HG03159 (cell line): Measurements from ENCODE around the gene KRTAP10-10.
"Not testable (repeated sequence)": the region's sequence is repeated elsewhere in the genome, so short reads cannot be mapped to it uniquely, and the experiment has no call there.

Experiments
- ATAC-seq: cut with Tn5 transposase; IDR thresholded peaks from one replicate; pipeline ENCODE4 v1.9.1; 2021; ENCODE audit warnings: mild to moderate bottlenecking, moderate library complexity; ENCODE audit not compliant: unreplicated experiment

Gene KRTAP10-10

GRCh38 chr21:44625756-44626155 is 11.4 kb upstream of the KRTAP10-10 start:
- no peak for ATAC-seq

DNA sequence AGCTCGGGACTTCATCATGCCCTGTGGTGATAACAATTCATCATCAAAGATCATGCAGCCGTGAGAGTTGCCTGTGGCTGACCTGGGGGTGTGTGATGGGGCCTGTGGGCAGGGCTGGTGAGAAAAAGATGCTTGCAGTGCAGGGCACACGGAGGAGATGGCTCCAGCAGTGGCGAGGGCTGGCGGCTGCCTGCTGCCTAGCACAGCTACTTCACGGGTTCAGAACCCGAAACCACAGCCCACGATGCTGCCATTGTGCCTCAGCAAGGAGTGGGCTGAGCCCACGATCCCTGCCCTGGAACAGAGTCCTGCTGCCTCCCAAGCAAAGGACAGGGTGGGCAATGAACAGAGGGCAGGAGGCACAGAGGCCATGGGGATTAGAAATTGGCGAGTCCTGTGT is 10.9 kb upstream of the KRTAP10-10 start:
- ATAC-seq = no peak

DNA sequence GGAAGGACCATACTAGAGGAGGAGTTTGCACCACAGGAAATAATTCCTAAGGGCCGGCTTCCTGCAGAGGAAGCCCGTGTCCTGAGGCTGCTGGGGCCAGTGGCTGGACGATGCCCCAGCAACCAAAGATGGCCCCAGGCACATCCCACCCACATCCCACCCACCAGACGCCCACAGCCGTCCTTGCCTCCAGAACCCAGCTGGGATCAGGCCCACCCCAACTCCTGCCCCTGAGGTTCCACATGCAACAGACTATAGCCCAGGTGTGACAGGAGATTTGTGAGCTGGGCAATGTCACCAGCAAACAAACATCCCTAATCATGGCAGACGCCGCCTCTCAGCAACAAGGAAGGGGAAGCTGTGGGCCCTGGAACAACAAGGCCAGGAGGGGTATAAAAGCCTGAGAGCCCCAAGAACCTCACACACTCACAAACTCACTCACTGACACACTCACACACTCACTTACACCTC is 10.4 kb upstream of the KRTAP10-10 start, which contains the start of gene KRTAP10-9:
TSS of gene KRTAP10-9 (plus strand) at position 421 of the 471 bp plus-strand sequence. CDS start 79 bp downstream, outside the sequence.
- no peak for ATAC-seq

DNA sequence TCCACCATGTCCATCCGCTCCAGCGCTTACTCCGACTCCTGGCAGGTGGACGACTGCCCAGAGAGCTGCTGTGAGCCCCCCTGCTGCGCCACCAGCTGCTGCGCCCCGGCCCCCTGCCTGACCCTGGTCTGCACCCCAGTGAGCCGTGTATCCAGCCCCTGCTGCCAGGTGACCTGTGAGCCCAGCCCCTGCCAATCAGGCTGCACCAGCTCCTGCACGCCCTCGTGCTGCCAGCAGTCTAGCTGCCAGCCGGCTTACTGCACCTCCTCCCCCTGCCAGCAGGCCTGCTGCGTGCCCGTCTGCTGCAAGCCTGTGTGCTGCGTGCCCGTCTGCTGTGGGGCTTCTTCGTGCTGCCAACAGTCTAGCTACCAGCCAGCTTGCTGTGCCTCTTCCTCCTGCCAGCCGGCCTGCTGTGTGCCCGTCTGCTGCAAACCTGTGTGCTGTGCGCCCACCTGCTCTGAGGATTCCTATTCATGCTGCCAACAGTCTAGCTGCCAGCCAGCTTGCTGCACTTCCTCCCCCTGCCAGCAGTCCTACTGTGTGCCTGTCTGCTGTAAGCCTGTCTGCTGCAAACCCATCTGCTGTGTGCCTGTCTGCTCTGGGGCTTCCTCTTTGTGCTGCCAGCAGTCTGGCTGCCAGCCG is 9.9 kb upstream of the KRTAP10-10 start:
- not testable (repeated sequence) for ATAC-seq

DNA sequence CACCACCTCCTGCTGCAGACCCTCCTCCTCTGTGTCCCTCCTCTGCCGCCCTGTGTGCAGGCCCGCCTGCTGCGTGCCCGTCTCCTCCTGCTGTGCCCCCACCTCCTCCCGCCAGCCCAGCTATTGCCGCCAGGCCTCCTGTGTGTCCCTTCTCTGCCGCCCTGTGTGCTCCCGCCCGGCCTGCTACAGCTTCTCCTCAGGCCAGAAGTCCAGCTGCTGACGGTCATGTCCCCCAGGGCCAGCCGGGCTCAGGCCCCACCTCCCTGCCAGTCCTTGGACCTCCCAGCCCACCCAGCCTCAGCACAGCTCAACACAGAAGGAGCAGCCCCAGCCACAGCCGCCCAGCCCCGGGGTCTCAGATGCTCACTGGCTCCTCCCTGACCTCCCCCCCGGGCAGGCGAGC is 9.3 kb upstream of the KRTAP10-10 start:
- ATAC-seq = not testable (repeated sequence)

DNA sequence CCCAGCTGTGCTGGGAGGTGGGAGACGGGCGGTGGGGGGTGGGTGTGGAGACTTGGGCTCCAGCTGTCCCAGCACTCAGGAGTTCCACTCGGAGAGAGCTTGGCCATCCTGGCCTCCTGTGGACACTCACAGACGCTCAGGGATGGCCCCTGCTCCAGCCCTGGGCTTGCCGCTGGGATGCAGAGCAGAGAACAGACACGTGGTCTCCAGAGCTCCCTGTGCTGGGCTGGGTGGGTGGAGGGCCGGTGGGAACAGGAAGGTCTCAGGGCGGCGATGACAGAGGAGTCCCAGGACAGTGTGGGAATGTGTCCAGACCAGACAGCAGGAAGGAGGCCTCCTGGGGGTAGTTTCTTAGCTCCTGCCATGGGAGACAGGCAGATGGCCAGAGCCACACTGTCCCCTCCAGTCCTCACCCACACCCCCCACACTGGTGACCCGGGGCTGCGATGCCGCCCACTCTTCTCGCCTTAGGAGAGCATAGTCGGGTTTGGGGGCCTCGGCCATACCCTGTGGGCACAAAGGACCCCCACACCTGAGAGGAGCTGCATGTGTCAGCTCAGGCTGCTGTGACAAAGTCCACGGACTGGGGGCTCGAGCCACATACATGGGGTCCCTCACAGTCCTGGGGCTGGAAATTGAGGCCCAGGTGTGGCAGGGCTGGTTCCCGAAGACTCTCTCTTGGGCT is 8.3 kb upstream of the KRTAP10-10 start:
- ATAC-seq = no peak

- no peak for ATAC-seq
Measured at GRCh38 chr21:44630440-44630839, 6.7 kb upstream of the KRTAP10-10 start.

GRCh38 chr21:44632067-44632466 is 5.1 kb upstream of the KRTAP10-10 start:
- ATAC-seq = no peak

- no peak for ATAC-seq
Measured at GRCh38 chr21:44636209-44637017, 743 bp upstream of the KRTAP10-10 start.

DNA sequence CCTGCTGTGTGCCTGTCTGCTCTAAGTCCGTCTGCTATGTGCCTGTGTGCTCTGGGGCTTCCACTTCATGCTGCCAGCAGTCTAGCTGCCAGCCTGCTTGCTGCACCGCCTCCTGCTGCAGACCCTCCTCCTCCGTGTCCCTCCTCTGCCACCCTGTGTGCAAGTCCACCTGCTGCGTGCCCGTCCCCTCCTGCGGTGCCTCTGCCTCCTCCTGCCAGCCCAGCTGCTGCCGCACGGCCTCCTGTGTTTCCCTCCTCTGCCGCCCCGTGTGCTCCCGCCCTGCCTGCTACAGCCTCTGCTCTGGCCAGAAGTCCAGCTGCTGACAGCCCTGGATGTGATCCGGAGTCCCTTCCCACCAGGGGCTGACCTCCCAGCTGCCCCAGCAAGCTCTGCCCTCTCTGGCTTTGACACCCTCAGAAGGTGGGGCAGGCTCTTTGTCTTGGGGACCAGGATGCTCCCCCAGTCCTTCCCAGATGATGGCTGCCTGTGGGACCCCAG is 744 bp downstream of the KRTAP10-10 start:
- not testable (repeated sequence) for ATAC-seq

GRCh38 chr21:44638506-44639330 is 1.6 kb downstream of the KRTAP10-10 start:
- not testable (repeated sequence) for ATAC-seq

DNA sequence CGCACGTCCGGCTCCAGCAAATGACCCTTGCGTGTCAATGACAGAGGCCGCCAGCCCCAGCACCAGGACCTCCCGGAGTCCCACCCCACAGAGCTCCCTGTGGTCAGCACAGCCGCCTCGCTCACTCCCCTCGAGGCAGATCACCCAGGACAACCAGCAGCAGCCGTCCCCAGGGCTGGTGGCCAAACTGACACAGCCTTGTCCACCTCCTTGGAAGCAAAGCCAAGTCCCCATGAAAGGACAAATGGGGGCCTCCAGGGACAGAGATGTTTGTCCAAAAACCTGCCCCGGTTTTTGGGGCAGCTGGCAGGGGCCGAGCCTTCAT is 2.1 kb downstream of the KRTAP10-10 start:
- ATAC-seq = no peak

DNA sequence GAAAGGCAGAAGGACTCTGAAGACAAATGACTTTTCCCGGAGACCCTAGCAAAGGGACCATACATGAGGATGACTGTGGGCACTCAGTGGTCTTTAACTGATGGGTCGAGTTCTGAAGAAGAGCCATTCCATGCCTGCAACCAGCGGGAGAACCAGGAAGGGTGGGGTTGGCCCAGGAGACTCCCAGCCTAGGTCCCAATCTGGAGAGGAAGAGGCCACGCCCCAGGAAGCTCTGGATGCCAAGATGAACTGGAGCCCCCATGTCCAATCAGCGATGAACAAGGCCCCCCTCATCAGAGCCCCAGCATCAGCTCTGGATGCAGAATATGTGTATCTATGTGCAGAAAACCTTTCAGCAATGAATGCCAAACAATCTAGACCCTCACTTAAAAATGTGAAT is 3.6 kb downstream of the KRTAP10-10 start:
- ATAC-seq = no peak

DNA sequence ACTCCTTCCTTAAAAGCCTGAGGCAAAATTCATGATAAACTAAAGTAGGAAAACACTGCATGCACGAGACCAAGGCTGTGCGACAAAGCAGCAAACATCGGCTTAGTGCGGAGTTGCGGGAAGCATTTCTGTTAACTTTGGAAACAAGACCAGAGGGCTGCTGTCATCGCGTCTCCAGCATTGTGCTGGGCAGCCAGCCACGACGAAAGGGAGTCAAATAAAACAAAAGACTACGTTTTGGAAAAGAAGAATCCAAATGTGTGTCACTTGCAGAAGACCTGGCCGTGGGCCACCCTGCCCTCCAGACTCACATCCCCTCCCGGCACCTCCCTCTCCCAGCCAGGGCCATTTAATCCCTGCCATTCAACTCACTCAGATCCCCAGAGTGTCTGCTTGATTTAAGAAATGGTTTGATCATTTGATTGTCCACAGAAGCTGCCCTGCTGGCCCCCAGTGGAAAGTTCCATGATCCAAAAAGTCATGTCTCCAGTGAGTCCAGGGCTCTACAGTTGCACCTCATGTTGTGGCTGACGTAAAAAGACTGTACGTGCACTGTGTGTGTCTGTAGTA is 6.7 kb downstream of the KRTAP10-10 start:
- ATAC-seq = no peak

DNA sequence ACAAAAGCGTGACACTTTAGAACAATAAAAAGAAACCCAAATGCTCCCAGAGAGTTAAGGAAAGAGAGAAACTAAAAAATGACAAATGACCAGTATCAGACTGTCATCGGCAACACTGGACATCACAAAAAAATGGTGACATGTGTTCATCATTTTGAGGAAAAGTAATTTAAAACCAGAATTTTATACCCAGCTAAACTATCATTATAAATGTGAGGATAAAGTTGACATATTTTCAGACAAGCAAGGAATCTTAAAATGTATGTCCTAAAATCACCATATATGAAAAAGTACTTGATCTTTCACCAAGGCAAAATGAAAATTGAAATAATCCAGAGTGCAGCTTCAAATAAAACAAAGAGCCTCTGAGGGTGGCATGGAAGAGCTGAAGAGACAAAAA is 7.7 kb downstream of the KRTAP10-10 start:
- no peak for ATAC-seq

GRCh38 chr21:44646366-44647221 is 9.4 kb downstream of the KRTAP10-10 start, which contains the start of gene KRTAP10-11:
Gene KRTAP10-11, plus strand, starts transcription at chr21:44646414. Its CDS starts 45 bp downstream, at chr21:44646459.
- not testable (repeated sequence) for ATAC-seq

GRCh38 chr21:44647222-44647552 is 10.0 kb downstream of the KRTAP10-10 start:
- ATAC-seq = no peak

GRCh38 chr21:44648557-44649311 is 11.6 kb downstream of the KRTAP10-10 start:
- no peak for ATAC-seq
